Natural killer cell treated with Interleukin-12 subunit alpha and Interleukin-12 subunit beta and Interleukin-15 and Interleukin-18, amount 100 ng/mL, for 72 hours (primary cell): ENCODE data around the gene SEMA6D. TPM values are rescaled to one million over a fixed set of nuclear protein-coding genes. Genes with fewer than 3 reads are reported as not detected.

Source experiments
- ATAC-seq, 2 donors: fragments of 150-1000 bp; cut with Tn5 transposase in 1 of 2; sonication (Bioruptor Pico), chemical (Tn5 transposase) in 1 of 2; 2 replicates each; pipeline ENCODE4 v1.10.0; 2021
- DNase-seq: peaks from one replicate; pipeline ENCODE4 v3.0.0; 2022; ENCODE audit warnings: low spot score
- H3K27ac Mint-ChIP-seq, 2 donors: 1 replicate in 1 of 2; 2 replicates in 1 of 2; pipeline ENCODE4 v1.8.0; 2022; ENCODE audit warnings: mixed read lengths in 2 of 2, mild to moderate bottlenecking in 1 of 2, moderate library complexity in 1 of 2
- H3K27me3 Mint-ChIP-seq, 2 donors: 1 replicate in 1 of 2; 2 replicates in 1 of 2; pipeline ENCODE4 v1.8.0; 2022; ENCODE audit warnings: mixed read lengths in 2 of 2
- H3K36me3 Mint-ChIP-seq: one replicate; pipeline ENCODE4 v1.8.0; 2022; ENCODE audit warnings: mixed read lengths
- H3K4me1 Mint-ChIP-seq, 2 donors: 1 replicate in 1 of 2; 2 replicates in 1 of 2; pipeline ENCODE4 v1.8.0; 2022; ENCODE audit warnings: low read depth in 2 of 2, mixed read lengths in 2 of 2, mild to moderate bottlenecking in 1 of 2
- H3K4me3 Mint-ChIP-seq: one replicate; pipeline ENCODE4 v1.8.0; 2022; ENCODE audit warnings: mixed read lengths
- H3K9me3 Mint-ChIP-seq: 2 replicates; pipeline ENCODE4 v1.8.0; 2022; ENCODE audit warnings: mixed read lengths
- total RNA-seq, 2 donors: library from RNA; stranded (reverse); gene quantifications; one replicate each; pipeline ENCODE4 v1.2.3, GENCODE V29; 2022

Gene SEMA6D
- total RNA-seq, 2 donors from 2014 or later: not detected

GRCh38 chr15:47742334-47742733 is 25.0 kb downstream of the SEMA6D start:
- H3K4me3 Mint-ChIP-seq: no peak overlapping the region
- H3K27ac Mint-ChIP-seq: no peak overlapping the region
- peaks cover 0 to 10% of the 10 kb centered on the region in 2 donors for H3K27me3 Mint-ChIP-seq
- H3K9me3 Mint-ChIP-seq: no peaks in the 10 kb centered on the region
- DNase-seq (no peak), ATAC-seq (peak in 1 of 2 donors; percentile 20)
- no peaks in the 10 kb centered on the region for H3K36me3 Mint-ChIP-seq
- no peaks in the 10 kb centered on the region for H3K4me1 Mint-ChIP-seq

DNA sequence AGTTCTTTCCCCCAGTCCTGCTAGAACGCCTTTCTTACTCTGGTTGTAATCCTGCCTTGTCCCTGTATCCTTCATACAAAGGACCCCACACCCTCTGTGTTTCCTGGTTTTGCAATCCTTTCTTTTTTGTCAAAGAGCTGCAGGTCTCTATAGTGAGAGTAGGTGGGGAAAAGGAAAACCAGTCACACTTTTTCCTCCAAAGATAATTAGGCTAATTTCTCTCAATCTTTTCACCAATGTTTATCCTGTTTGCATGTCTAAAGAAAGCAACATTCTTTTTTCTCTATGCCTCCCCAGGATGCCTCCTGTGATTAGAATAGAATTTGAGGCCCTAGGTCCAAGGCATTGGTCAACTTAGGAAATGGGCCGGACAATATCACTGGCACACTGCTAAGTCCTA is 25.4 kb downstream of the SEMA6D start:
- ATAC-seq (no peak), DNase-seq (no peak)
- H3K4me1 Mint-ChIP-seq: no peaks in the 10 kb centered on the region
- H3K27ac Mint-ChIP-seq: no peak overlapping the region
- H3K36me3 Mint-ChIP-seq: no peaks in the 10 kb centered on the region
- H3K27me3 Mint-ChIP-seq: peaks cover 0 to 10% of the 10 kb centered on the region in 2 donors
- H3K4me3 Mint-ChIP-seq: no peak overlapping the region
- no peaks in the 10 kb centered on the region for H3K9me3 Mint-ChIP-seq

GRCh38 chr15:47743385-47743784 is 26.1 kb downstream of the SEMA6D start:
- Mint-ChIP-seq H3K9me3 (no peaks in the 10 kb centered on the region), H3K36me3 (no peaks in the 10 kb centered on the region), H3K27ac (no peak overlapping the region), H3K4me3 (no peak overlapping the region), H3K4me1 (no peaks in the 10 kb centered on the region), H3K27me3 (peaks cover 0 to 8% of the 10 kb centered on the region in 2 donors)
- DNase-seq (no peak), ATAC-seq (no peak)

DNA sequence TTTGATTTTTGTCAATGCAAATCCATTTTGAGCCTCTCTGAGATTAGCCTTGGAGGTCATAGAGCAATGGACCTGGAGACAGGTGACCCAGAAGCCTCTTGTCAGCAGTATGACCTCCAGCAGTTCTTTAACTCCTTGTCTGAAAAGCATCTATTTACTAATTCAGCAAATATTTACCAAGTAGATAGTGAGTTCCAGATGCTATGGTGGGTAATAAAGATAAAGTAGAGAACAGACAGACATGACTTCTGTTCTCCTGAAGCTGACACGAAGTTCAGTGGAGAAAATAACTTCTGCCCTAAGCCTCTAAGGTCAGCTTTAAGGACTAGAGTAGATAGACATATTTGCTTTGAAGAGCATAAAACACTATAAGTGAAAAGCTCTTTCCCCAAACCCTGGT is 26.6 kb downstream of the SEMA6D start:
- no peak overlapping the region for H3K4me3 Mint-ChIP-seq
- H3K27ac Mint-ChIP-seq: no peak overlapping the region
- H3K27me3 Mint-ChIP-seq: peaks cover 0 to 8% of the 10 kb centered on the region in 2 donors
- no peaks in the 10 kb centered on the region for H3K9me3 Mint-ChIP-seq
- no peaks in the 10 kb centered on the region for H3K4me1 Mint-ChIP-seq
- ATAC-seq: no peak
- no peaks in the 10 kb centered on the region for H3K36me3 Mint-ChIP-seq
- no peak for DNase-seq

DNA sequence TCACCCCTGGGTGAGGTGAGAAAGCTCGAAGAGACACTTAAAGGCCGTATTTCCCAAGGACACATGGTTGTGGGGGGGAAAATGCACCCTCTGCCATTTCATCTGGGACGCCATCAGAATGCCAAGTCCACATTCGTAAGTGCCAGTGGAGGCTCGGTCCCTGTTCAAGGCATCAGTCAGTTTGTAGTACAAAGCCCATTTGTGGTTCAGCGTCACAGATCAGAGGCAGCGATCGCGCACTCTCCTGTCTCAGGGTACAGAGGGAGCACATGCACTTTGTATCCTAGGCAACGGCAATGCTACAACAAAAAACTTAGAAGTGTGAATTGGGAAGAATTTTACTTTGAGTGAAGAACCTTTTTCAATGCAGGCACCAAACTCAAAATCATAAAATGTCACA is 27.2 kb downstream of the SEMA6D start:
- no peak for ATAC-seq
- Mint-ChIP-seq H3K9me3 (no peaks in the 10 kb centered on the region), H3K27me3 (peaks cover 0 to 6% of the 10 kb centered on the region in 2 donors), H3K4me1 (no peaks in the 10 kb centered on the region), H3K36me3 (no peaks in the 10 kb centered on the region), H3K4me3 (no peak overlapping the region), H3K27ac (no peak overlapping the region)
- DNase-seq: no peak

DNA sequence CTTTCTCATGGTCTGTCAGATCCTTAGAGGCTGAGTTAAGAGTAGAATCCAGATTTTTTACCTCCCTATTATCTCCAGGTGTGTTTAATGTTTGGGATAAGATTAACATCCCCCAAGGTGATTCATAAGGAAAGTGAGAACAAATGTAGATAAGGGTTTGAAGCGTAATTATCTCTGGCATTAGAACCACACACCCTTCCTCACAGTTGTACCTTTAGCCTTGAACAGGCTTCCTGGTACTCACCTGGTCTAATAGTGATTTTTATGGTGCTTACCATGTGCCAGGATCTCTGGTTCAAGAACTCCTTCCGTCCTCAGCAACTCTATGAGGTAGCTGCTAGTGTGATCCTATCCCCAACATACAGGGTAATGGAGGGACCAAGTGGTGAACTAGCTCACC is 27.7 kb downstream of the SEMA6D start:
- Mint-ChIP-seq H3K27ac (no peak overlapping the region), H3K4me1 (no peaks in the 10 kb centered on the region), H3K4me3 (no peak overlapping the region), H3K9me3 (no peaks in the 10 kb centered on the region), H3K27me3 (peaks cover 0 to 5% of the 10 kb centered on the region in 2 donors), H3K36me3 (no peaks in the 10 kb centered on the region)
- no peak for DNase-seq
- no peak for ATAC-seq

GRCh38 chr15:47746516-47746915 is 29.2 kb downstream of the SEMA6D start:
- H3K27ac Mint-ChIP-seq: no peak overlapping the region
- DNase-seq: no peak
- H3K4me1 Mint-ChIP-seq: no peaks in the 10 kb centered on the region
- ATAC-seq: no peak
- no peaks in the 10 kb centered on the region for H3K36me3 Mint-ChIP-seq
- H3K9me3 Mint-ChIP-seq: no peaks in the 10 kb centered on the region
- H3K27me3 Mint-ChIP-seq: peaks cover 0 to 3% of the 10 kb centered on the region in 2 donors
- H3K4me3 Mint-ChIP-seq: no peak overlapping the region

DNA sequence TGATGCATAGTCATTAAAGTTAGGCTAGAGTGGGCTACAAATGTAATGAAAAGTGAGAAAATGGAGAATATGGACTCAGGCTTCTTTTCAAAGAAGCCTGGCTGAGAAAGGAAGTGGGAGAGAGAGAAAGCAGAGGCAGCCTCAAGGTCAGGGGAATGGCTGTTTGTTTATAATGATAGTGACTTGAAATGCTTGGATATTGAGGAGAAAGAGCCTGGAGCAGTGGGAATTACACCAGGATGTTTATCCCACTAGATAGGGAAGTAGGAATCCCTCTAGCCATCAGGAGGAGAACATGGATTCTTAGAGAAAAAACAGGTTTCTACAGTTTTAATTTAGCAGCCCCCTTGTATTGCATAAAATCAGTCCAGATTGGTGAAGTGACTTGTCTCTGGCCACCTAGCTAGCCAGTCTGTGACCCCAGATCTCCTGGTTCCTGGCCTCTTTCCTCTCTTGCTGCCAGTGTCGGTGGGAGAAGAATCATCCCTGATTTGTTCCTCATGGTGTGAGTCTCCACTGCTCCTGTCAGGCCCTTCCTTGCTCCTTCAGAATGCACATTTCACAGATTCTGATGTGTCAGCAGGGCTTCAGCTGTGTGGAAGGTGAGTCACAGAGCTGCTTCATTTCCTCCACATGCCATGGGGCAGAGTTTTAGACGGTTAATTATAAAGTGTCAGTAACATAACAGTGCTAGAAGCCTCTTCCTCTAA is 32.9 kb downstream of the SEMA6D start:
- ATAC-seq (no peak), DNase-seq (no peak)
- Mint-ChIP-seq H3K9me3 (peaks cover 15% of the 10 kb centered on the region), H3K27me3 (no peaks in the 10 kb centered on the region), H3K4me3 (no peak overlapping the region), H3K27ac (no peak overlapping the region), H3K4me1 (no peaks in the 10 kb centered on the region), H3K36me3 (peaks cover 19% of the 10 kb centered on the region)

GRCh38 chr15:47750740-47751262 is 33.5 kb downstream of the SEMA6D start:
- Mint-ChIP-seq H3K27ac (no peak overlapping the region), H3K27me3 (no peaks in the 10 kb centered on the region), H3K36me3 (peaks cover 19% of the 10 kb centered on the region), H3K4me3 (no peak overlapping the region), H3K9me3 (peaks cover 17% of the 10 kb centered on the region), H3K4me1 (no peaks in the 10 kb centered on the region)
- ATAC-seq: no peak
- DNase-seq: no peak

DNA sequence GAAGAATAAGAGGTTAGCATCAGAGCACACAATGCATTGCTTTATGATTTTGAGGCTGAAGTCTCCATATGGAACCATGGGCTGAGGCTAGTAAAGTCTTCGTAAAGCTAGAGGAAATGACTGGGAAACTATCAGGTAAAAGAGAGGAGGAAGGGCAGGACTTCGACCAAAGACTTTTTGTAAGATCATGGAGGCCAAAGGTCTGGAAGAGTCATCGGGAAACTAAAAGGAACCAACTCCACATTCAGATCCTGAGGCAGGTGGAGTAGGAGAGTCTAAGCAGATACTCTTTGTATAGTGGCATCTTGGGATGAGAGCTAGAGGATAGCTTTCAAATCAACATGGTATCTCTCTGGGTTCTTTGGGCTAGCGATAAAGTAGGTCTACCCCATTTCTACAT is 36.3 kb downstream of the SEMA6D start:
- DNase-seq: no peak
- peaks cover 19% of the 10 kb centered on the region for H3K36me3 Mint-ChIP-seq
- ATAC-seq: no peak
- no peaks in the 10 kb centered on the region for H3K27me3 Mint-ChIP-seq
- peaks cover 17% of the 10 kb centered on the region for H3K9me3 Mint-ChIP-seq
- no peak overlapping the region for H3K27ac Mint-ChIP-seq
- H3K4me1 Mint-ChIP-seq: no peaks in the 10 kb centered on the region
- H3K4me3 Mint-ChIP-seq: no peak overlapping the region

GRCh38 chr15:47754312-47754711 is 37.0 kb downstream of the SEMA6D start:
- Mint-ChIP-seq H3K27ac (no peak overlapping the region), H3K9me3 (peaks cover 17% of the 10 kb centered on the region), H3K4me1 (no peaks in the 10 kb centered on the region), H3K4me3 (no peak overlapping the region), H3K36me3 (peaks cover 19% of the 10 kb centered on the region), H3K27me3 (peaks cover 0 to 2% of the 10 kb centered on the region in 2 donors)
- DNase-seq: no peak
- ATAC-seq: no peak

DNA sequence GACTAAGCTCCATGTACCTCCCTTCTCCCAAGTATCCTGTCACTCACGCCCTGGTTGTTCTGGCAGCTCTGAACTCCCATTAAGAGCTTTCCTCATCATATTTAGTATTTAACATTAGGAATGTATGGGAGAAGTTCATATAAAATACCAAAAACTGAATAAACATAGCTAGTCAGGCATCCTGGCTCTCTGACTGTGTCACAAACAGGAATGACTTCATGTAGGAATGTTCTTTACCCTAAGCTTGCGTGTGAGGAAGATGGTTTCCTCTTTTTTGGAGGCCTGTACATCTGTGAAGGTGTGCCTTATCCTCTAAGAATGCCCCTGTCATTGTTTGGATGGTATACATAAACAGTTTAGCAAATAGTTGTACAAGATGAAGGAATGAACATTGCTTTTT is 38.6 kb downstream of the SEMA6D start:
- Mint-ChIP-seq H3K4me1 (no peaks in the 10 kb centered on the region), H3K4me3 (no peak overlapping the region), H3K27ac (no peak overlapping the region), H3K36me3 (peaks cover 19% of the 10 kb centered on the region), H3K9me3 (peaks cover 17% of the 10 kb centered on the region), H3K27me3 (peaks cover 0 to 2% of the 10 kb centered on the region in 2 donors)
- ATAC-seq (no peak), DNase-seq (no peak)

DNA sequence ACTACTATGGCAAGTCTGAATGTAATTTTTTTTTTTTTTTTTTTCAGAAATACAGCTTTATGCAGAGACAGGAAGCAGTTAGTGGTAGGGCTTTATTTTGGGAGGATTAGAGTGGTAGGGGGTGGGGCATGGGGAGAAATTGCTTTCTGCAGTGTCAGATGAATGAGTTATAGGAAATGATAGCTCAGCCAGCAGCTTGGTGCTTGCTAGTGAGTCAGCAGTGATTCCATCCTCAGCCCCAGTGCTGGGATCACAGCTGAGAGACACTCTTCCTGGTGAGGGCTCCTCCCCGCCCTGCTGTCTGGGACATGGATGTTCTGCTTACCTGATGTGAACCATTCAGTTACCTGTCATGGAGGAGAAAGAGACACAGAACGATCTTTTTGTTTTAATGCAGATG is 39.6 kb downstream of the SEMA6D start:
- Mint-ChIP-seq H3K4me3 (no peak overlapping the region), H3K27ac (no peak overlapping the region), H3K27me3 (peaks cover 0 to 2% of the 10 kb centered on the region in 2 donors), H3K9me3 (peaks cover 17% of the 10 kb centered on the region), H3K36me3 (peaks cover 17% of the 10 kb centered on the region), H3K4me1 (no peaks in the 10 kb centered on the region)
- no peak for DNase-seq
- ATAC-seq: no peak

GRCh38 chr15:47757331-47757730 is 40.0 kb downstream of the SEMA6D start:
- peaks cover 14% of the 10 kb centered on the region for H3K9me3 Mint-ChIP-seq
- H3K27ac Mint-ChIP-seq: no peak overlapping the region
- no peak overlapping the region for H3K4me3 Mint-ChIP-seq
- peaks cover 12% of the 10 kb centered on the region for H3K36me3 Mint-ChIP-seq
- ATAC-seq: no peak
- H3K27me3 Mint-ChIP-seq: peaks cover 0 to 2% of the 10 kb centered on the region in 2 donors
- no peaks in the 10 kb centered on the region for H3K4me1 Mint-ChIP-seq
- no peak for DNase-seq

DNA sequence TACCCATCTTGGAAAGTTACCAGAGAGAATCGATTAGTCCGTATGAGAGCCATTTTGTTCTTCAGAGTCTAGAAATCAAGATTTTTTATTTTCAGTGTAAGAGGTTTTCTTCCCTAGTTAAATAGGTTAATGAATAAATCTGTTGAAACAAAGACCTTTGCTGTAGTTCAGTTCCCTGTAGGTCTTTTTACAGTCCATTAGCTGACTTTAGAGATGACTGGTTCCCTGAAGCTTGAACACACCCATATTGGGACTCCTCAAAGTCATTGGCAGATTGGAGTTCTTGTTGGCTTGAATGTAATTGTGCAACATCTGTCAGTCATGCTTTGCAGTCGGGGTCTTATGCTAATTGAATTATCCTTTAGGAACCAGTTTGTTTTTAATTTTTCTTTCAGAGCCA is 45.3 kb downstream of the SEMA6D start:
- ATAC-seq (no peak), DNase-seq (no peak)
- peaks cover 3% of the 10 kb centered on the region for H3K9me3 Mint-ChIP-seq
- H3K4me3 Mint-ChIP-seq: no peak overlapping the region
- no peaks in the 10 kb centered on the region for H3K36me3 Mint-ChIP-seq
- H3K4me1 Mint-ChIP-seq: no peaks in the 10 kb centered on the region
- no peak overlapping the region for H3K27ac Mint-ChIP-seq
- peaks cover 0 to 2% of the 10 kb centered on the region in 2 donors for H3K27me3 Mint-ChIP-seq
